NT2/D1 (cell line): Measurements from ENCODE around the gene HIPK3.

Experiments
- YY1 ChIP-seq: IDR thresholded peaks from 2 replicates; pipeline ENCODE4 v1.6.1; 2011; ENCODE audit not compliant: insufficient read length, insufficient read depth
- ZNF274 ChIP-seq: IDR thresholded peaks from 2 replicates; pipeline ENCODE4 v1.6.1; 2011; ENCODE audit warnings: mild to moderate bottlenecking, low read depth, low read length

DNA sequence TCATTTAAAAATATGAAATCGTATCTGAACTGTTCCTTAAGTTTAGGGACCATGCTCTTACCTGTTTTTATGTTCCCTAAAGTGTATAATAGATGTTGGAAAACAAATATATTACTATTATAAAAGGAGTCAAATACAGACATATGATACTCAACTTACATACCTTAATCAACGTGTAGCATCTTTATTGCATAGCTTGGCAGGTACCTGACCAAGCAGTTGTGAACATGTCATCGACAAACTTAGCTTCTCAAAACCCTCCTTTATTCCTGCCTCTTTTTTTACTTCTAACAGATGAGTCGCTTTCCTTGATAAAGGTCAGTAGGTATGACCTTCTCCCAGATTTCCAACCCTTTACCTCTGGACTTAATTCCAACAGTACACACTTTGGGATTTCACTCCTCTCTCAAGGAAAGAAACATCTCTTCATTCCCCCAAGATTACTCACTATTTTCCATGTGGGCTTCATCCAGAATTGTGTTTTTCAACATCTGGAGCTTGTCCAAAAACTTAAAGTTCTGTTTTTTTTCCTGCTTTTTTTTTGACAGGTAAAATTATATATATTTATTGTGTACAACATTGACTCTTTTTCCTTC lies 11.9 kb downstream of the HIPK3 start:
- TF ChIP-seq YY1: no peak
- no peak for TF ChIP-seq ZNF274
